Esophagus muscularis mucosa (tissue), 4 donors: ENCODE measurements around the gene RGS7BP.

Experiments
- EP300 ChIP-seq: sonication (generic); formaldehyde crosslinking; IDR thresholded peaks from one replicate; pipeline ENCODE4 v1.6.1; 2017; ENCODE audit warnings: antibody characterized with exemption
- POLR2AphosphoS5 ChIP-seq, 2 donors: sonication (generic); formaldehyde crosslinking; IDR thresholded peaks; one replicate each; pipeline ENCODE4 v1.6.1; 2017; ENCODE audit warnings: antibody characterized with exemption in 2 of 2
- TF ChIP-seq, protein P1 (sequence below), 3 experiments: fragments of 200-600 bp in 2 of 3; fragments of 450-650 bp in 1 of 3; sonication (generic) in 2 of 3; IDR thresholded peaks; one replicate each; pipeline ENCODE4 v1.5.1; 2017 to 2019; ENCODE audit warnings: antibody characterized with exemption in 3 of 3, mild to moderate bottlenecking in 2 of 3, moderate library complexity in 1 of 3

DNA sequence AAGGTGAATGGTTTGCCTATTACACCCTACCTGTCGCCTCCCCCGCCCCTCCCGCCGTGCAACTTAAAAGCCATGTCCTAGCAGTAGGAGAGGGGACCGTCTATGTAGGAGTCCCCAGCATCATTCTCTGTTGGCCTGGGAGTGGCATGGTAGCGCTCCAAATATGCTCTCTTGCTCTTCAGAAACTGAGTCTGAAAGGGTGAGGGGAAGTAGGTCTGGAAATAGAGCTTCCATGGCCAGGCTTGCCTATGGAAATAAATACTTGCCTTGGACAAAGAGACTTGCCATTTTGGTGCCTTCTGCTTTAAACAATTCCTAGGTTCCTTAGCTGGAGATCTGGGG lies 1.4 kb downstream of the RGS7BP start:
- TF ChIP-seq, protein P1, sequence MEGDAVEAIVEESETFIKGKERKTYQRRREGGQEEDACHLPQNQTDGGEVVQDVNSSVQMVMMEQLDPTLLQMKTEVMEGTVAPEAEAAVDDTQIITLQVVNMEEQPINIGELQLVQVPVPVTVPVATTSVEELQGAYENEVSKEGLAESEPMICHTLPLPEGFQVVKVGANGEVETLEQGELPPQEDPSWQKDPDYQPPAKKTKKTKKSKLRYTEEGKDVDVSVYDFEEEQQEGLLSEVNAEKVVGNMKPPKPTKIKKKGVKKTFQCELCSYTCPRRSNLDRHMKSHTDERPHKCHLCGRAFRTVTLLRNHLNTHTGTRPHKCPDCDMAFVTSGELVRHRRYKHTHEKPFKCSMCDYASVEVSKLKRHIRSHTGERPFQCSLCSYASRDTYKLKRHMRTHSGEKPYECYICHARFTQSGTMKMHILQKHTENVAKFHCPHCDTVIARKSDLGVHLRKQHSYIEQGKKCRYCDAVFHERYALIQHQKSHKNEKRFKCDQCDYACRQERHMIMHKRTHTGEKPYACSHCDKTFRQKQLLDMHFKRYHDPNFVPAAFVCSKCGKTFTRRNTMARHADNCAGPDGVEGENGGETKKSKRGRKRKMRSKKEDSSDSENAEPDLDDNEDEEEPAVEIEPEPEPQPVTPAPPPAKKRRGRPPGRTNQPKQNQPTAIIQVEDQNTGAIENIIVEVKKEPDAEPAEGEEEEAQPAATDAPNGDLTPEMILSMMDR (IDR thresholded peaks at IDR 0.05): no peak
- TF ChIP-seq EP300 (no peak), POLR2AphosphoS5 (IDR thresholded peaks at IDR 0.05) (no peak)
